Hepatocyte (in vitro differentiated cells): ENCODE data around the gene ANAPC7.
"Not testable (repeated sequence)": the region's sequence is repeated elsewhere in the genome, so short reads cannot be mapped to it uniquely, and the experiment has no call there.

Source experiments
- CTCF ChIP-seq: fragments of 200-600 bp; sonication (generic); IDR thresholded peaks from 2 replicates; pipeline ENCODE4 v1.5.1; 2016; ENCODE audit warnings: antibody characterized with exemption, mild to moderate bottlenecking; ENCODE audit not compliant: poor library complexity
- EZH2 ChIP-seq: fragments of 200-600 bp; sonication (generic); IDR thresholded peaks from 2 replicates; pipeline ENCODE4 v1.6.1; 2016; ENCODE audit warnings: antibody characterized with exemption, mild to moderate bottlenecking, borderline replicate concordance
- EZH2phosphoT487 ChIP-seq: fragments of 200-600 bp; sonication (generic); IDR thresholded peaks from one replicate; pipeline ENCODE4 v1.6.1; 2018; ENCODE audit warnings: antibody characterized with exemption, mild to moderate bottlenecking, low read depth, moderate library complexity; ENCODE audit not compliant: unreplicated experiment, severe bottlenecking

- TF ChIP-seq CTCF, EZH2, EZH2phosphoT487: not testable (repeated sequence)
Observed at GRCh38 chr12:110340261-110340660, 63.2 kb downstream of the ANAPC7 start.
